Left ventricle myocardium inferior (tissue), 1 donor: ENCODE measurements around the gene CD207. TPM values are rescaled to one million over a fixed set of nuclear protein-coding genes. Genes with fewer than 3 reads are reported as not detected.

Experiments
- DNase-seq: peaks from one replicate; pipeline ENCODE4 v3.0.0-alpha.2; 2020
- H3K27ac ChIP-seq: fragments of 200-600 bp; replicated peaks from 2 replicates; pipeline ENCODE4 v1.8.0; 2021
- H3K27me3 ChIP-seq: fragments of 200-600 bp; 2 replicates; pipeline ENCODE4 v1.8.0; 2021; ENCODE audit warnings: low read depth
- H3K36me3 ChIP-seq: fragments of 200-600 bp; 2 replicates; pipeline ENCODE4 v1.8.0; 2021
- H3K4me1 ChIP-seq: fragments of 200-600 bp; 2 replicates; pipeline ENCODE4 v1.8.0; 2021
- H3K4me3 ChIP-seq: fragments of 200-600 bp; 2 replicates; pipeline ENCODE4 v1.8.0; 2021; ENCODE audit warnings: mild to moderate bottlenecking, moderate library complexity
- H3K9me3 ChIP-seq: fragments of 200-600 bp; replicated peaks from 2 replicates; pipeline ENCODE4 v1.8.0; 2021
- intact Hi-C: fragments of 100-400 bp; cut with micrococcal nuclease; formaldehyde crosslinking; loops from one replicate; pipeline ENCODE4 v1.11.0; 2022
- total RNA-seq: library from RNA; stranded (reverse); fragmentation: NEBNext Ultra II Directional; extraction: Animal tissue kit (Norgen Biotek cat#: 25700); gene quantifications from one replicate; pipeline ENCODE4 v1.2.1, GENCODE V29; 2021
- TF ChIP-seq, protein P1 (sequence below): fragments of 200-600 bp; IDR thresholded peaks from 2 replicates; pipeline ENCODE4 v1.8.0; 2021; ENCODE audit warnings: antibody characterized with exemption, mild to moderate bottlenecking, borderline replicate concordance
- donor health status: DM: no; HTN: yes; CAD: no; lungs with severe emphysema.

CD207 gene
- total RNA-seq, 1 donor from 2014 or later, result not detected

DNA sequence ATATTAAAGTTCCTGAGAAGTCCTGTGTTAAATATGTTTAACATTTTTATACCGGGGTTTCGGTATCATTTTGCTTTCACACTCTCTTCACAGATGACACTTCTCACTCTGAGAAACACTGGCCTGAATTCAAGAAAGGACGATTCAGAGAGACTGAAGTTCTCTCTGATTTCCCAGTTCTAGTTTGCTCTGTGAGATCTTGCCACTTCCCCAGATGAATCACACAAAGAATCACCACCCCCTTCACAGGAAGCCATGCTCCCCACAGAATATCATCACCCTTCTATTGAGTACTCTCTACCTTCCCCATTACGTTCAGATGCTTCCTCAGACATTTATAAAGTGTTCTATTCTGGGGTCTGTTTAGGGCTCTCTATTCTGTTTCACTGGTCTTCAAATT, 16.1 kb upstream of the CD207 start:
- no peak for DNase-seq
- no peak overlapping the region for H3K27ac ChIP-seq
- peaks cover under 1% of the 10 kb centered on the region for H3K9me3 ChIP-seq
- no peaks in the 10 kb centered on the region for H3K4me1 ChIP-seq
- H3K4me3 ChIP-seq, result no peak overlapping the region
- intact Hi-C loops, result no loop called here
- TF ChIP-seq, protein P1, sequence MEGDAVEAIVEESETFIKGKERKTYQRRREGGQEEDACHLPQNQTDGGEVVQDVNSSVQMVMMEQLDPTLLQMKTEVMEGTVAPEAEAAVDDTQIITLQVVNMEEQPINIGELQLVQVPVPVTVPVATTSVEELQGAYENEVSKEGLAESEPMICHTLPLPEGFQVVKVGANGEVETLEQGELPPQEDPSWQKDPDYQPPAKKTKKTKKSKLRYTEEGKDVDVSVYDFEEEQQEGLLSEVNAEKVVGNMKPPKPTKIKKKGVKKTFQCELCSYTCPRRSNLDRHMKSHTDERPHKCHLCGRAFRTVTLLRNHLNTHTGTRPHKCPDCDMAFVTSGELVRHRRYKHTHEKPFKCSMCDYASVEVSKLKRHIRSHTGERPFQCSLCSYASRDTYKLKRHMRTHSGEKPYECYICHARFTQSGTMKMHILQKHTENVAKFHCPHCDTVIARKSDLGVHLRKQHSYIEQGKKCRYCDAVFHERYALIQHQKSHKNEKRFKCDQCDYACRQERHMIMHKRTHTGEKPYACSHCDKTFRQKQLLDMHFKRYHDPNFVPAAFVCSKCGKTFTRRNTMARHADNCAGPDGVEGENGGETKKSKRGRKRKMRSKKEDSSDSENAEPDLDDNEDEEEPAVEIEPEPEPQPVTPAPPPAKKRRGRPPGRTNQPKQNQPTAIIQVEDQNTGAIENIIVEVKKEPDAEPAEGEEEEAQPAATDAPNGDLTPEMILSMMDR, result no peak
- no peaks in the 10 kb centered on the region for H3K36me3 ChIP-seq
- peaks cover 21% of the 10 kb centered on the region for H3K27me3 ChIP-seq

DNA sequence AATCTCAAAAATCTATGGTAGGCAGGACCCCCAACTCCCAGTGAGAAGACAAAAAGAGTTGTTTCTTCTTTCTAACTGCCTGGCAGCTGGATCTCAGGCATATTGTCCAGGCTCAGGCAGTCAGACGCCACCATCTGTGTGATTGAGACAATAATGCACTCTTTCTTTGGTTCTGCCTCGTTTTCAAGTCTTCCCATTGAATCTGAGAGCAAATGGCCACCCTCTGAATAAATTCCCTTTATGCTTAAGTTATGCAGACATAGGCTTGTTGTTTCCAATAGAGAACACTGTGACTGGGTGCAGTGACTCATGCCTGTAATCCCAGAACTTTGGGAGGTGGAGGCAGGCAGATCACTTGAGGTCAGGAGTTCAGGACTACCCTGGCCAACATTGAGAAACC, 15.3 kb upstream of the CD207 start:
- H3K27me3 ChIP-seq, result peaks cover 21% of the 10 kb centered on the region
- H3K27ac ChIP-seq, result no peak overlapping the region
- no peak for DNase-seq
- intact Hi-C loops, result no loop called here
- no peaks in the 10 kb centered on the region for H3K4me1 ChIP-seq
- TF ChIP-seq, protein P1, result no peak
- H3K9me3 ChIP-seq, result peaks cover 4% of the 10 kb centered on the region
- no peak overlapping the region for H3K4me3 ChIP-seq
- H3K36me3 ChIP-seq, result no peaks in the 10 kb centered on the region

DNA sequence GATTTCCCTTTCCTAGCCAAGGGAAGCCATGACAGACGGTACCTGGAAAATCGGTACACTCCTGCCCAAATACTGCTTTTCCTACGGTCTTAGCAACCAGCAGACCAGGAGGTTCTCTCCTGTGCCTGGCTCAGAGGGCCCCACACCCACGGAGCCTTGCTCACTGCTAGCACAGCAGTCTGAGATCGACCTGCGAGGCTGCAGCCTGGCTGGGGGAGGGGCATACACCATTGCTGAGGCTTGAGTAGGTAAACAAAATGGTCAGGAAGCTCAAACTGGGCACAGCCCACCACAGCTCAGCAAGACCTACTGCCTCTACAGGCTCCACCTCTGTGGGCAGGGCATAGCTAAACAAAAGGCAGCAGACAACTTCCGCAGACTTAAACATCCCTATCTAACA, 6.8 kb upstream of the CD207 start:
- intact Hi-C loops, result no loop called here
- Histone ChIP-seq H3K27ac (no peak overlapping the region), H3K27me3 (peaks cover 36% of the 10 kb centered on the region), H3K4me3 (no peak overlapping the region), H3K36me3 (no peaks in the 10 kb centered on the region), H3K4me1 (no peaks in the 10 kb centered on the region), H3K9me3 (peaks cover 4% of the 10 kb centered on the region)
- no peak for DNase-seq
- TF ChIP-seq, protein P1, result no peak

DNA sequence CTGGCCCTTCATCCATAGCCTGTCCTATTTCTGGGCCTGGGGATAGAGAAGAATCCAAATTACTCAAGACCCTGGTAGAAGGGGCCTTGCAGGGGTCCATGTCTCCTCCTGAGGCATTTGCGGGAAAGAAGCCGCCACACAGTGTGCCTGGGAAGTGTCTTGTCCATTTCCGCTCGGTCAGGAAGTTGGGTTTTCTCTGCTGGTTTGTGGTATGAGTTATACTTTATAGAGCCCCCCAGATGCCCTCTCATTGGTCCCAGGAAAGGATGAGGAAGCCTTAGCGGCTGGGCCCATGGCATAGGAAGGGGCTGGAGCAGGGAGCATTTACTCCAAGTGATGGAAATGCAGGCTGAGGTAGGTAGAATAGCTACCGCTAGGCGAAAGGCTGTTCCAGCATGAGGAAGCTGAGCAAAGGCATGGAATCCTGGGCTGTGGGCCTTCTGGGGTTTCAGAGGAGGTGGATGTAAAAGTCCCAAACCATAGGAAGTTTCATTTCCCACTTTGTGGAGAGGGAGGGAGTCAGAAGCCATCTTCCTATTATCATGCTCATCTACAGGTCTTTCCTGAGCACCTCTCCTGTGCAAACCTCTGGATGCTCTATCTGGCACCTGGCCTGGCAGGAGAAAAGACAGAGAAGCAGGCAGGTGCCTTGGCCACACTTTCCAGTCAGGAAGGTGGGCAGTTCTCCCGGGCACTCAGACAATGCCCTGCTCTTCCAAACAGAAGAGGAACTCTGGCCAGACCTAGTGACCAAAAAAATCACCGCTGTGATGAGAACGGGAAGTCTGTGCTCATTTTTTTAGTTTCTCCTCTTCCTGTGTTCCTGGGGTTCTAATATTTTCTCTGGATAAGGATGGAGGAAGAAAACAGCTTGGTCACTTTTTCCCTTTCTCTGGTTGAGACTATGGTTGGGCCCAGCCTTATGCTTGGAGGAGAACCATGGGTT, 2.6 kb upstream of the CD207 start:
- Histone ChIP-seq H3K4me3 (no peak overlapping the region), H3K9me3 (no peaks in the 10 kb centered on the region), H3K36me3 (no peaks in the 10 kb centered on the region), H3K27ac (no peak overlapping the region), H3K4me1 (no peaks in the 10 kb centered on the region), H3K27me3 (peaks cover 36% of the 10 kb centered on the region)
- DNase-seq, result no peak
- intact Hi-C loops, result no loop called here
- TF ChIP-seq, protein P1, result no peak

DNA sequence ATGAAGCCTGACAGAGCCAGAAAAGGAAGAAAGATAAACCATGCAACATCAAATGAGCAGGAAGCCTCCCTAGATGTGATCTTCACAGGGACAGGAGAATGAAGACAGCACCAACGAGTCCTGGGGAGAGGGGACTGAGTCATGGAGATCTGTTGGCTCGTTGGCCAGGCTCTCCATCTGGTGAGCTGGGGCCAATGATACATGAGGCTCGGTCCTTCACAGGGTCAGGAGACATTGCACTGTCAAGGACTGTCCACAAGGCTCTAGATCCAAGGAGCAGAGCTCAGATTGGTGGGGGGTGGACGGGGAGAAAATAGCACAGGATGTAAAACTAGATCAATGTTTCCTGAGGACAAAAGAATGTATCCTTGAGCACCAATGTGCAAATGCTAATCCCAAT, 735 bp downstream of the CD207 start:
- peaks cover 10% of the 10 kb centered on the region for H3K27me3 ChIP-seq
- H3K4me3 ChIP-seq, result no peak overlapping the region
- no peak overlapping the region for H3K27ac ChIP-seq
- no peaks in the 10 kb centered on the region for H3K9me3 ChIP-seq
- intact Hi-C loops, result no loop called here
- no peaks in the 10 kb centered on the region for H3K36me3 ChIP-seq
- peaks cover 11% of the 10 kb centered on the region for H3K4me1 ChIP-seq
- TF ChIP-seq, protein P1, result no peak
- no peak for DNase-seq
